Measurements from ENCODE around the gene KRT4. TPM values are rescaled to one million over a fixed set of nuclear protein-coding genes. Genes with fewer than 3 reads are reported as not detected.

KRT4 gene
- total and polyA plus RNA-seq, 7 donors, result 0.86 to 18.6 TPM; not detected in 5

DNA sequence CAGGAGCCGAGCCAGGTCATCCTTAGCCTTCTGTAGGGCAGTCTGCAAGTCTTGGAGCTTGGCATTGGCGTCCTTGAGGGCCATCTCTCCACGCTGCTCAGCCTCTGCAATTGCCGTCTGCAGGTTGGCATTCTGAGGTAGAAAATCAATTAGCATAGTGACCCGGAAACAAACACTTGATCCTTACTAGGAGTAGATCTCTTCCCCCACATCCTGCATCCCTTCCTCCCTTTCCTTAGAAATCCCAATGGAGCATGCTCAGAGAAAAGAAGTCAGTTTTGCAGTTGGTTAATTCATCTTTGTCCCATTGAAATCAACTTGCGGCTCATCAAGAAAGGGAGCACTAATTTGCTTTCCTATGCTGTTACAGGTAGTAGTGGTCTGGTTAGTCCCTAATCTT, 42.8 kb downstream of the KRT4 start:
- H3K4me3 ChIP-seq, result no peak overlapping the region
- intact Hi-C loops (cut with DNase I), result no loop called here
- H3K4me1 ChIP-seq, result no peaks in the 10 kb centered on the region
- no peaks in the 10 kb centered on the region for H3K9me3 ChIP-seq
- no peaks in the 10 kb centered on the region for H3K27me3 ChIP-seq
- H3K27ac ChIP-seq, result no peak overlapping the region
- TF ChIP-seq POLR2AphosphoS5 (IDR thresholded peaks at IDR 0.05) (no peak), POLR2A (IDR thresholded peaks at IDR 0.05) (no peak), EP300 (IDR thresholded peaks at IDR 0.05) (no peak)
- TF ChIP-seq, protein P1, sequence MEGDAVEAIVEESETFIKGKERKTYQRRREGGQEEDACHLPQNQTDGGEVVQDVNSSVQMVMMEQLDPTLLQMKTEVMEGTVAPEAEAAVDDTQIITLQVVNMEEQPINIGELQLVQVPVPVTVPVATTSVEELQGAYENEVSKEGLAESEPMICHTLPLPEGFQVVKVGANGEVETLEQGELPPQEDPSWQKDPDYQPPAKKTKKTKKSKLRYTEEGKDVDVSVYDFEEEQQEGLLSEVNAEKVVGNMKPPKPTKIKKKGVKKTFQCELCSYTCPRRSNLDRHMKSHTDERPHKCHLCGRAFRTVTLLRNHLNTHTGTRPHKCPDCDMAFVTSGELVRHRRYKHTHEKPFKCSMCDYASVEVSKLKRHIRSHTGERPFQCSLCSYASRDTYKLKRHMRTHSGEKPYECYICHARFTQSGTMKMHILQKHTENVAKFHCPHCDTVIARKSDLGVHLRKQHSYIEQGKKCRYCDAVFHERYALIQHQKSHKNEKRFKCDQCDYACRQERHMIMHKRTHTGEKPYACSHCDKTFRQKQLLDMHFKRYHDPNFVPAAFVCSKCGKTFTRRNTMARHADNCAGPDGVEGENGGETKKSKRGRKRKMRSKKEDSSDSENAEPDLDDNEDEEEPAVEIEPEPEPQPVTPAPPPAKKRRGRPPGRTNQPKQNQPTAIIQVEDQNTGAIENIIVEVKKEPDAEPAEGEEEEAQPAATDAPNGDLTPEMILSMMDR (IDR thresholded peaks at IDR 0.05), result no peak
- 78% methylated on average over 6 of the region's 6 CpGs for WGBS, 2 donors
- no peaks in the 10 kb centered on the region for H3K36me3 ChIP-seq
- no peak for DNase-seq

- no peak overlapping the region for H3K4me3 ChIP-seq
- H3K36me3 ChIP-seq, result no peaks in the 10 kb centered on the region
- no peak for DNase-seq
- H3K27me3 ChIP-seq, result no peaks in the 10 kb centered on the region
- H3K4me1 ChIP-seq, result no peaks in the 10 kb centered on the region
- no peak overlapping the region for H3K27ac ChIP-seq
- intact Hi-C loops (cut with DNase I), result no loop called here
- no peaks in the 10 kb centered on the region for H3K9me3 ChIP-seq
- TF ChIP-seq POLR2AphosphoS5 (IDR thresholded peaks at IDR 0.05), result no peak
- TF ChIP-seq POLR2A (IDR thresholded peaks at IDR 0.05), result no peak
- TF ChIP-seq EP300 (IDR thresholded peaks at IDR 0.05), result no peak
- TF ChIP-seq, protein P1 (IDR thresholded peaks at IDR 0.05), result no peak
Observed at GRCh38 chr12:52769946-52770345, 44.0 kb downstream of the KRT4 start.

- no peaks in the 10 kb centered on the region for H3K36me3 ChIP-seq
- H3K27me3 ChIP-seq, result no peaks in the 10 kb centered on the region
- H3K9me3 ChIP-seq, result no peaks in the 10 kb centered on the region
- WGBS, 2 donors, result 58 to 63% methylated on average over 3 of the region's 3 CpGs
- no peak for DNase-seq
- no peak overlapping the region for H3K4me3 ChIP-seq
- no peak overlapping the region for H3K27ac ChIP-seq
- TF ChIP-seq EP300 (IDR thresholded peaks at IDR 0.05), result no peak
- TF ChIP-seq, protein P1 (IDR thresholded peaks at IDR 0.05), result no peak
- no peak for TF ChIP-seq POLR2AphosphoS5 (IDR thresholded peaks at IDR 0.05)
- intact Hi-C loops (cut with DNase I), result no loop called here
- no peaks in the 10 kb centered on the region for H3K4me1 ChIP-seq
Observed at GRCh38 chr12:52769354-52769753, 44.6 kb downstream of the KRT4 start.

DNA sequence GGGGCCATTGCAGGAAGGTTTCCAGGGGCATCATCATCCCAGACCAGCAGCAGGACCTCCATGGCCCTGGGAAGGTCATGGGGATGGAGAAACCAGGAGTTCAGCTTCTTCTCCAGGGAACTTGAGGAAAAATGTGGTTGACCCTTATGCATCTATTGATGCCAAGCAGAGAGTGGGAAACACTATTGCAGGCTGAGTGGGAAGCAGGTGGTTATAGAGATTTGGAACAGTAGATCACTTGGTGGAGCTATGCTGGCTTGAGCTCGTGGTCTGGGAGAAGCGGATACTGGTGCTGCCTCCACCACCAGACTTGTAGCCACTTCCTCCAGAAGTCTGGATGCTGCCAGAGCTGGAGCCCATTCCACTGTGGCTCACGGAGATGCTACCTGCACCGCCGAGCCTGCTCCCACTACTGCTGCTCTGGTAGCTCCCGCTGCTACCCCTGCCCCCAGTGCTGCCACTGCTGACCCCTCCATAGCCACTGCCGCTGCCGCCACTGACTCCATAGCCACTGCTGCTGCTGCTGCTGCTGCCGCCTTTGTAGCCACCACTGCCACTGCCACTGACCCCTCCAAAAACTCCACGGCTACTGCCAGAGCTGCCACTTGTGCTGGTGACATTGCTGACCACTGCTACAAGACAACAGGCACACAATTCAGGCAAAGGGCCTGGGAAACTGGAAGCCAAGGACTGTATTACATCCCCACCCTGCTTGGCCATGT, 45.3 kb downstream of the KRT4 start:
- 79 to 85% methylated on average over 10 of the region's 10 CpGs for WGBS, 2 donors
- TF ChIP-seq EP300 (IDR thresholded peaks at IDR 0.05), result no peak
- TF ChIP-seq, protein P1 (IDR thresholded peaks at IDR 0.05), result no peak
- no peak for TF ChIP-seq POLR2AphosphoS5 (IDR thresholded peaks at IDR 0.05)
- TF ChIP-seq POLR2A (IDR thresholded peaks at IDR 0.05), result no peak
- no peak for DNase-seq
- no peaks in the 10 kb centered on the region for H3K36me3 ChIP-seq
- no peak overlapping the region for H3K4me3 ChIP-seq
- no peaks in the 10 kb centered on the region for H3K27me3 ChIP-seq
- no peaks in the 10 kb centered on the region for H3K4me1 ChIP-seq
- intact Hi-C loops (cut with DNase I), result no loop called here
- no peak overlapping the region for H3K27ac ChIP-seq
- H3K9me3 ChIP-seq, result no peaks in the 10 kb centered on the region

- intact Hi-C loops (cut with DNase I), result no loop called here
- Histone ChIP-seq H3K36me3 (no peaks in the 10 kb centered on the region), H3K27me3 (no peaks in the 10 kb centered on the region), H3K9me3 (no peaks in the 10 kb centered on the region), H3K27ac (no peak overlapping the region), H3K4me3 (no peak overlapping the region), H3K4me1 (no peaks in the 10 kb centered on the region)
- WGBS, 2 donors, result 37 to 39% methylated on average over 3 of the region's 3 CpGs
- no peak for DNase-seq
- TF ChIP-seq POLR2AphosphoS5 (IDR thresholded peaks at IDR 0.05), result no peak
- no peak for TF ChIP-seq EP300 (IDR thresholded peaks at IDR 0.05)
- TF ChIP-seq POLR2A (IDR thresholded peaks at IDR 0.05), result no peak
- TF ChIP-seq, protein P1 (IDR thresholded peaks at IDR 0.05), result no peak
Observed at GRCh38 chr12:52767427-52767826, 46.5 kb downstream of the KRT4 start.
